GM10266 (cell line): ENCODE measurements around the gene PPP2R5A.

Experiments used
- DNase-seq: peaks from one replicate; pipeline ENCODE4 v3.0.0; 2012; ENCODE audit errors: extremely low spot score
- CTCF ChIP-seq: IDR thresholded peaks from 2 replicates; pipeline ENCODE4 v1.5.1; 2012; ENCODE audit warnings: mild to moderate bottlenecking, low read depth; ENCODE audit not compliant: control insufficient read depth, insufficient read depth; ENCODE audit errors: missing control alignments

The PPP2R5A gene

GRCh38 chr1:212341090-212341489, 55.9 kb downstream of the PPP2R5A start:
- no peak for DNase-seq
- TF ChIP-seq CTCF: no peak

- no peak for DNase-seq
- TF ChIP-seq CTCF: no peak
Measured at GRCh38 chr1:212344905-212345304, 59.7 kb downstream of the PPP2R5A start.

- DNase-seq: no peak
- no peak for TF ChIP-seq CTCF
Measured at GRCh38 chr1:212346601-212347000, 61.4 kb downstream of the PPP2R5A start.

DNA sequence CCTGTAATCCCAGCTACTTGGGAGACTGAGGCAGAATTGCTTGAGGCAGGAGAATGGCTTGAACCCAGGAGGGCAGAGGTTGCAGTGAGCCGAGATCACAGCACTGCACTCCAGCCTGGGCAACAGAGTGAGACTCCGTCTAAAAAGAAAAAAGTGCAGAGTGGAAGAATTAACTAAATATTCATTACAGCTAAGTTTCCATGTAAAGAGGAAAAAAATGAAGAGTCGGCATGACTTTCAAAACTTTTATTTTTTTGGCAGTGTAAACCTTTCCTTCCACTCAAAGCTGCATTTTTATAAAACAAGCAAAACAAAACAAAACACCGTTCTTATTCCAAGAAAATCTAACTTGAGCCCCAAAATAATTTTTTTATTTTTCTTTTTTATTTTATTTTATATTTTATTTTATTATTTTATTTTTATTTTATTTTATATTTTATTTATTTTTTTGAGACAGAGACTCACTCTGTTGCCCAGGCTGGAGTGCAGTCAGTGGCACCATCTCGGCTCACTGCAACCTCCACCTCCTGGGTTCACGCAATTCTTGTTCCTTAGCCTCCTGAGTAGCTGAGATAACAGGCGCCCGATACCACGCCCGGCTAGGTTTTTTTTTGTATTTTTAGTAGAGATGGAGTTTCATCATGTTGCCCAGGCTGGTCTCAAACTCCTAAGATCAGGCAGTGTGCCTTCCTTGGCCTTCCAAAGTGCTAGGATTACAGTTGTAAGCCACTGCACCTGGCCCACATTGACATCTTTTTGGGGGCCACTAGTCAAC, 66.6 kb downstream of the PPP2R5A start:
- DNase-seq: no peak
- TF ChIP-seq CTCF: no peak

DNA sequence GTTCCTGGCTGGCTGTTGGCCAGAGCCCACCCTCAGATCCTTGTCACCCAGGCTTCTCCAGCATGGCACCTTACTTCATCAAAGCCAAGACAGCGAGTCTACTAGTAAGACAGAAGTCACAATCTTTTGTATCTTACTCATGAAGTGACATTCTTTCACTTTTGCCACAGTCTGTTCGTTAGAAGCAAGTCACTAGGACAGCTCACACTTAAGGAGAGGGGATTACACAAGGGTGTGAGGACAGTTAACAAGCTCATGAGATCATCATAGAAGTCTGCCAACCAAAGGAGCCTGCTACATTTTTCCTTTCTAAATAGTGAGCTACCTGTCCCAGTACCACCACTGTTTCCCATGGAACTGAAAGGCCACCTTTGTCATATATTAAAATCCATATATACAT, 68.0 kb downstream of the PPP2R5A start:
- no peak for DNase-seq
- TF ChIP-seq CTCF: no peak

DNA sequence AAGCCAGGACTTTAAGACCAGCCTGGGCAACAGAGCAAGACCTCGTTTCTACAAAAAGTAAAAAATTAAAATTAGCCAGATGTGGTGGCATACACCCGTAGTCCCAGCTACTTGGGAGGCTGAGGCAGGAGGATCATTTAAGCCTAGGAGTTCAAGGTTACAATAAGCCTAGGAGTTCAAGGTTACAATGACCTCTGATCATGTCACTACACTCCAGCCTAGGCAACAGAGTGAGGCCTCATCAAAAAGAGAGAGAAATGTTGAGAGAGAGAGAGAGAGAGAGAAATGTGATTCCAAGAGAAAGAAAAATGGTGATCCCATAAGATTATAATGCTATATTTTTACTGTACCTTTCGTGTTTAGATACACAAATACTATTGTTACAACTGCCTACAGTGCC, 69.3 kb downstream of the PPP2R5A start:
- no peak for DNase-seq
- TF ChIP-seq CTCF: no peak

DNA sequence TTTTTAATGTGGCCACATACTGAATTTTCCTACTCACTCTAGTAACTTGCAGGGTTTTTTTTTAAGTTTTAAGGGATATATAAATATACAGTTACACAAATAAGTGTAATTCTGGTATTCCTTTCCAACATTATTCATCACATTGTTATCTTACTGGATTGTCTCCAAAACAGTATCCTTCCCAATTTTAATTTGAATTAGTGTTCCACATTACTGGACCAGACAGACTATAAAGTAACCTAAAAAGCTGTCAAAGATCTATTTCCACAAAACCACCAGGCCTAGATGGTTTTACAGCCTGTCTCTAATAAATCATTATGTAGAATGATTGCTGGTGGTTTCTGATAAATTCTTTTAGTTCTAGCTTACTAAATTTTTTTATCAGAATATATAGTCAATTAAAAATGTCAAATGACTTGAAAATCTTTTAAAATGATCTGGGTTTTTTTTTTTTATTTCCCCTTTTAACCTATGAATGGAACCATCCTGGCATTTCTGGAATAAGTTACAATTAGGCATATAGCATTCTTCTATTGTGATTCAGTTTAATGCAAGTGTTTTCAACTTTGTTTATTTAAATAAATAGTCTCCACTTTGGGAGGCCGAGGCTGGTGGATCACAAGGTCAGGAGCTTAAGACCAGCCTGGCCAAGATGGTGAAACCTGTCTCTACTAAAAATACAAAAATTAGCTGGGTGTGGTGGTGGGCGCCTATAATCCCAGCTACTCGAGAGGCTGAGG, 70.2 kb downstream of the PPP2R5A start:
- no peak for DNase-seq
- TF ChIP-seq CTCF: no peak
